SK-N-SH treated with all-trans-retinoic acid at 6 μM for 48 hours (cell line): ENCODE data around the gene TMEM207.

Source experiments
- ARNTL ChIP-seq: fragments of 450-650 bp; formaldehyde crosslinking; IDR thresholded peaks from 2 replicates; pipeline ENCODE4 v1.5.0; 2020; ENCODE audit warnings: low read depth, mild to moderate bottlenecking, moderate library complexity, borderline replicate concordance
- BACH2 ChIP-seq: fragments of 250-450 bp; sonication (Bioruptor Pico); IDR thresholded peaks from 2 replicates; pipeline ENCODE4 v1.9.0; 2021; ENCODE audit warnings: mild to moderate bottlenecking, borderline replicate concordance
- CSDC2 ChIP-seq: fragments of 250-450 bp; sonication (Bioruptor Pico); IDR thresholded peaks from 2 replicates; pipeline ENCODE4 v1.5.0; 2020; ENCODE audit warnings: mild to moderate bottlenecking, moderate library complexity
- GLIS3 ChIP-seq: fragments of 250-450 bp; sonication (Bioruptor Pico); IDR thresholded peaks from 2 replicates; pipeline ENCODE4 v1.5.0; 2020; ENCODE audit warnings: mild to moderate bottlenecking, moderate library complexity
- ISL1 ChIP-seq: fragments of 250-450 bp; sonication (Bioruptor Pico); IDR thresholded peaks from 2 replicates; pipeline ENCODE4 v2.1.2; 2022; ENCODE audit warnings: mild to moderate bottlenecking, moderate library complexity
- PATZ1 ChIP-seq: fragments of 250-450 bp; sonication (Bioruptor Pico); IDR thresholded peaks from 2 replicates; pipeline ENCODE4 v1.8.0; 2020; ENCODE audit warnings: mild to moderate bottlenecking, moderate library complexity, borderline replicate concordance
- PPARA ChIP-seq: fragments of 250-450 bp; sonication (Bioruptor Pico); IDR thresholded peaks from 2 replicates; pipeline ENCODE4 v1.5.0; 2020; ENCODE audit warnings: mild to moderate bottlenecking, borderline replicate concordance
- TOX ChIP-seq: fragments of 250-450 bp; sonication (Bioruptor Pico); IDR thresholded peaks from 2 replicates; pipeline ENCODE4 v1.8.0; 2021; ENCODE audit warnings: mild to moderate bottlenecking, moderate library complexity, borderline replicate concordance
- ZFP3 ChIP-seq: fragments of 250-450 bp; sonication (Bioruptor Pico); IDR thresholded peaks from 2 replicates; pipeline ENCODE4 v1.5.0; 2020; ENCODE audit warnings: mild to moderate bottlenecking, moderate library complexity
- ZFP30 ChIP-seq: fragments of 450-650 bp; formaldehyde crosslinking; IDR thresholded peaks from 2 replicates; pipeline ENCODE4 v1.5.0; 2022; ENCODE audit warnings: mild to moderate bottlenecking, moderate library complexity
- ZNF565 ChIP-seq: fragments of 450-650 bp; formaldehyde crosslinking; conservative IDR thresholded peaks from 2 replicates; pipeline ENCODE4 v1.5.0; 2020; ENCODE audit warnings: low read depth, mild to moderate bottlenecking, moderate library complexity
- ZNF70 ChIP-seq: fragments of 450-650 bp; formaldehyde crosslinking; IDR thresholded peaks from 2 replicates; pipeline ENCODE4 v1.5.0; 2020; ENCODE audit warnings: mild to moderate bottlenecking, moderate library complexity
- ZNF8 ChIP-seq: fragments of 450-650 bp; formaldehyde crosslinking; IDR thresholded peaks from 2 replicates; pipeline ENCODE4 v1.5.0; 2020; ENCODE audit warnings: mild to moderate bottlenecking, moderate library complexity

- TF ChIP-seq CSDC2 (CRISPR knock-in tag) (no peak), ZNF70 (CRISPR knock-in tag) (no peak), ZFP30 (no peak), BACH2 (CRISPR knock-in tag) (no peak), ZFP3 (CRISPR knock-in tag) (no peak), ISL1 (CRISPR knock-in tag) (no peak), ZNF565 (no peak), PPARA (no peak), ARNTL (CRISPR knock-in tag) (no peak), GLIS3 (CRISPR knock-in tag) (no peak), ZNF8 (no peak), PATZ1 (CRISPR knock-in tag) (no peak), TOX (CRISPR knock-in tag) (no peak)
These were observed 23.9 kb downstream of the TMEM207 start for GRCh38 chr3:190425833-190426232.
